HepG2 (cell line): ENCODE data around the gene PHF5A. TPM values are rescaled to one million over a fixed set of nuclear protein-coding genes. Genes with fewer than 3 reads are reported as not detected.
A peak's percentile ranks its signal among the peaks of the same experiment; 100 is the strongest.

Source experiments
- ATAC-seq: fragments of 200-7000 bp; cut with Tn5 transposase; 3 replicates; pipeline ENCODE4 v1.9.1; 2020; ENCODE audit warnings: mild to moderate bottlenecking, moderate library complexity
- BruUV-seq: library from RNA; stranded (reverse); fragments of 400-500 nt; replicated peaks from 2 replicates; lab custom pipeline; 2021; lab: Mats Ljungman, UMichigan
- CTCF ChIA-PET: fragments of 300-600 bp; formaldehyde crosslinking; extraction: SDS; loops from one replicate; lab custom pipeline; 2021; ENCODE audit warnings: low total read pairs, inconsistent platforms, low intra/inter-chr PET ratio; lab: Yijun Ruan, JAX
- POLR2A ChIA-PET: fragments of 350-600 bp; sonication (Branson Sonifier 250); formaldehyde crosslinking; loops from one replicate; lab custom pipeline; 2020; ENCODE audit warnings: antibody characterized with exemption, inconsistent platforms; lab: Yijun Ruan, JAX
- DNase-seq: peaks from one replicate; pipeline ENCODE4 v3.0.0-alpha.2; 2015; ENCODE audit warnings: low spot score
- FAIRE-seq: peaks from 3 replicates; lab custom pipeline; 2011; peaks lifted over from hg19 to GRCh38; lab: Jason Lieb, UNC
- H2AFZ ChIP-seq: one replicate; pipeline ENCODE4 v1.6.1; 2011; ENCODE audit warnings: low read length, inconsistent platforms
- H3K27ac ChIP-seq: fragments of 300-600 bp; 3 replicates; pipeline ENCODE4 v1.8.0; 2011; ENCODE audit warnings: mixed run types, mild to moderate bottlenecking, mixed read lengths, low read length, inconsistent platforms; ENCODE audit not compliant: insufficient read depth; ENCODE audit errors: extremely low read length
- H3K27me3 ChIP-seq, 2 experiments: fragments of 200-600 bp in 1 of 2; 2 replicates in 1 of 2; 3 replicates in 1 of 2; pipeline versions ENCODE4 v1.6.0 to v1.8.0; 2011; ENCODE audit warnings: low read length in 2 of 2, mild to moderate bottlenecking in 2 of 2, moderate library complexity in 2 of 2, inconsistent platforms in 1 of 2; ENCODE audit not compliant: insufficient read depth in 2 of 2, control insufficient read depth in 1 of 2
- H3K36me3 ChIP-seq, 2 experiments: fragments of 200-600 bp in 1 of 2; replicated peaks in 1 of 2; 2 replicates in 1 of 2; 3 replicates in 1 of 2; pipeline versions ENCODE4 v1.5.1 to v1.8.0; 2011; ENCODE audit warnings: low read length in 2 of 2, inconsistent platforms in 1 of 2; ENCODE audit not compliant: insufficient read depth in 2 of 2, control insufficient read depth in 1 of 2
- H3K4me1 ChIP-seq: 2 replicates; pipeline ENCODE4 v1.5.1; 2012; ENCODE audit warnings: low read length, inconsistent platforms; ENCODE audit not compliant: insufficient read depth
- H3K4me2 ChIP-seq: 2 replicates; pipeline ENCODE4 v1.6.0; 2011; ENCODE audit warnings: low read depth, low read length, inconsistent platforms
- H3K4me3 ChIP-seq, 3 experiments: fragments of 200-600 bp in 1 of 3; sonication (generic), shearing (Covaris generic) in 1 of 3; replicated peaks in 1 of 3; 2 replicates each; pipeline ENCODE4 v1.5.1; 2011 to 2016; ENCODE audit warnings: low read length in 3 of 3, inconsistent platforms in 2 of 3, low read depth in 2 of 3, mild to moderate bottlenecking in 2 of 3, control low read depth in 1 of 3, mixed read lengths in 1 of 3; ENCODE audit not compliant: insufficient read depth in 1 of 3
- H3K79me2 ChIP-seq: one replicate; pipeline ENCODE4 v1.6.1; 2011; ENCODE audit warnings: low read length, inconsistent platforms; ENCODE audit not compliant: insufficient read depth
- H3K9ac ChIP-seq: 2 replicates; pipeline ENCODE4 v1.6.0; 2011; ENCODE audit warnings: mild to moderate bottlenecking, low read depth, low read length, inconsistent platforms; ENCODE audit not compliant: insufficient read depth
- H3K9me3 ChIP-seq: 2 replicates; pipeline ENCODE4 v1.5.1; 2012; ENCODE audit warnings: mild to moderate bottlenecking, low read length
- H4K20me1 ChIP-seq: 2 replicates; pipeline ENCODE4 v1.6.0; 2011; ENCODE audit warnings: inconsistent platforms, mild to moderate bottlenecking, low read length, moderate library complexity; ENCODE audit not compliant: insufficient read depth
- WGBS: methylation state at CpG from one replicate; pipeline ENCODE4 v1.1.6; 2017; ENCODE audit warnings: low lambda C conversion rate; 5-methylcytosine and 5-hydroxymethylcytosine counted together
- in situ Hi-C: cut with HindIII; loops from 2 replicates; pipeline ENCODE4 v1.10.0; 2017; ENCODE audit warnings: low pct_unique_long_range_greater_than_20kb; ENCODE audit not compliant: extremely low pct_ligation_motif_present
- intact Hi-C: fragments of 100-400 bp; cut with micrococcal nuclease; formaldehyde crosslinking; loops from one replicate; pipeline ENCODE4 v1.10.0; 2022; ENCODE audit not compliant: unreplicated experiment
- polyA plus RNA-seq, 8 experiments: library from polyadenylated mRNA; depleted of rRNA in 3 of 8; stranded (reverse) in 7 of 8; unstranded in 1 of 8; fragments of >200 nt; fragmentation: Illumina TruSeq in 4 of 8; extraction: Trizol in 4 of 8; gene quantifications; 2 replicates each; pipeline versions ENCODE4 v1.2.1 to v1.2.3, GENCODE V29; 2011 to 2016; ENCODE audit warnings: low read depth in 4 of 8, missing spikeins in 1 of 8, mixed read lengths in 1 of 8; ENCODE audit not compliant: insufficient read depth in 1 of 8
- total RNA-seq, 5 experiments: library from RNA; depleted of rRNA; stranded (reverse); fragments of >200 nt; fragmentation: Illumina TruSeq; extraction: Trizol; gene quantifications; 2 replicates each; pipeline ENCODE4 v1.2.3, GENCODE V29; 2016; ENCODE audit warnings: low read depth in 1 of 5
- TF ChIP-seq, protein P1 (sequence below): sonication (generic); formaldehyde crosslinking; IDR thresholded peaks from 2 replicates; pipeline ENCODE4 v1.5.0; 2020; ENCODE audit warnings: mild to moderate bottlenecking, missing genetic modification reagents
- TF ChIP-seq, protein P2 (sequence below): sonication (generic); formaldehyde crosslinking; IDR thresholded peaks from 2 replicates; pipeline ENCODE4 v1.4.0; 2020; ENCODE audit warnings: missing genetic modification reagents

PHF5A gene
- total and polyA plus RNA-seq, 2 of the 13 experiments (the other 11 are each of a cell fraction or from before 2014, with no cell fraction given): 56.6 to 105 TPM

DNA sequence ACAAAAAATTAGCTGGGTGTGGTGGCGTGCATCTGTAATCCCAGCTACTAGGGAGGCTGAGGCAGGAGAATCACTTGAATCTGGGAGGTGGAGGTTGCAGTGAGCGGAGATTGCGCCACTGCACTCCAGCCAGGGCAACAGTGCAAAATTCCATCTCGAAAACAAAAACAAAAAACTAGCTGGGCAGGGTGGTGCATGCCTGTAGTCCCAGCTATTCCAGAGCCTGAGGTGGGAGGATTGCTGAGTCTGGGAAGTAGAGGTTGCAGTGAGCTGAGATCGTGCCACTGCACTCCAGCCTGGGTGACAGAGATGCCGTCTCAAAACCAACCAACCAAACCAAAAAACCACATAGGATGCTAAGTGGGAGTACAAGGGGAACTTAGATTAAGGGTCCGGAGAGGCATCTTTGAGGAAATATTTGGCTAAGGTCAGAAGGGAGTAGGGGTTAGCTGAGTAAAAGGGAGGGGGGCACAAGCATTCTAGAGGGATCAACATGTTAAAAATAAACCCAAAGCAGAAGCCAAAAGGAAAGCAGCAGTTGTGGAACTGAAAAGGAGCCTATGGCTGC lies 10.2 kb downstream of the PHF5A start:
- WGBS: 96% methylated on average over 7 of the region's 7 CpGs
- Histone ChIP-seq H3K4me1 (peaks cover 25% of the 10 kb centered on the region), H3K9ac (no peak overlapping the region), H3K79me2 (no peaks in the 10 kb centered on the region), H2AFZ (no peak overlapping the region), H3K36me3 (peaks cover 11 to 29% of the 10 kb centered on the region in 2 experiments), H3K27ac (no peak overlapping the region)
- in situ Hi-C loops: no loop called here
- ChIA-PET POLR2A (interaction anchor here (5.0 to 6.9 kb wide), 2 partner anchors 10 to 12 kb away, joined by 21 to 44 read pairs; partner anchors contain the start of genes ACO2, PHF5A and TOB2), CTCF (no interaction called here)
- TF ChIP-seq, protein P1, sequence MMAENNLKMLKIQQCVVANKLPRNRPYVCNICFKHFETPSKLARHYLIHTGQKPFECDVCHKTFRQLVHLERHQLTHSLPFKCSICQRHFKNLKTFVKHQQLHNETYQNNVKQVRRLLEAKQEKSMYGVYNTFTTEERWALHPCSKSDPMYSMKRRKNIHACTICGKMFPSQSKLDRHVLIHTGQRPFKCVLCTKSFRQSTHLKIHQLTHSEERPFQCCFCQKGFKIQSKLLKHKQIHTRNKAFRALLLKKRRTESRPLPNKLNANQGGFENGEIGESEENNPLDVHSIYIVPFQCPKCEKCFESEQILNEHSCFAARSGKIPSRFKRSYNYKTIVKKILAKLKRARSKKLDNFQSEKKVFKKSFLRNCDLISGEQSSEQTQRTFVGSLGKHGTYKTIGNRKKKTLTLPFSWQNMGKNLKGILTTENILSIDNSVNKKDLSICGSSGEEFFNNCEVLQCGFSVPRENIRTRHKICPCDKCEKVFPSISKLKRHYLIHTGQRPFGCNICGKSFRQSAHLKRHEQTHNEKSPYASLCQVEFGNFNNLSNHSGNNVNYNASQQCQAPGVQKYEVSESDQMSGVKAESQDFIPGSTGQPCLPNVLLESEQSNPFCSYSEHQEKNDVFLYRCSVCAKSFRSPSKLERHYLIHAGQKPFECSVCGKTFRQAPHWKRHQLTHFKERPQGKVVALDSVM: 0 out of 2 replicates have a peak, but pooled peaks have one; percentile 38
- TF ChIP-seq, protein P2, sequence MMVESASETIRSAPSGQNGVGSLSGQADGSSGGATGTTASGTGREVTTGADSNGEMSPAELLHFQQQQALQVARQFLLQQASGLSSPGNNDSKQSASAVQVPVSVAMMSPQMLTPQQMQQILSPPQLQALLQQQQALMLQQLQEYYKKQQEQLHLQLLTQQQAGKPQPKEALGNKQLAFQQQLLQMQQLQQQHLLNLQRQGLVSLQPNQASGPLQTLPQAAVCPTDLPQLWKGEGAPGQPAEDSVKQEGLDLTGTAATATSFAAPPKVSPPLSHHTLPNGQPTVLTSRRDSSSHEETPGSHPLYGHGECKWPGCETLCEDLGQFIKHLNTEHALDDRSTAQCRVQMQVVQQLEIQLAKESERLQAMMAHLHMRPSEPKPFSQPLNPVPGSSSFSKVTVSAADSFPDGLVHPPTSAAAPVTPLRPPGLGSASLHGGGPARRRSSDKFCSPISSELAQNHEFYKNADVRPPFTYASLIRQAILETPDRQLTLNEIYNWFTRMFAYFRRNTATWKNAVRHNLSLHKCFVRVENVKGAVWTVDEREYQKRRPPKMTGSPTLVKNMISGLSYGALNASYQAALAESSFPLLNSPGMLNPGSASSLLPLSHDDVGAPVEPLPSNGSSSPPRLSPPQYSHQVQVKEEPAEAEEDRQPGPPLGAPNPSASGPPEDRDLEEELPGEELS: no peak
- TF ChIP-seq, all 625 proteins: peak for 1
- Histone ChIP-seq H3K9me3 (no peaks in the 10 kb centered on the region), H4K20me1 (no peaks in the 10 kb centered on the region), H3K4me3 (no peak overlapping the region), H3K4me2 (no peak overlapping the region), H3K27me3 (no peaks in the 10 kb centered on the region)
- no peak for FAIRE-seq
- intact Hi-C loops: no loop called here
- no peak for ATAC-seq
- DNase-seq: no peak
- no TSS peak for BruUV-seq
